K562 (cell line): Measurements from ENCODE around the gene TNNT2. TPM values are rescaled to one million over a fixed set of nuclear protein-coding genes. Genes with fewer than 3 reads are reported as not detected.

ENCODE experiments used
- ATAC-seq: fragments of 200-7000 bp; cut with Tn5 transposase; 3 replicates; pipeline ENCODE4 v1.9.1; 2020; ENCODE audit warnings: moderate library complexity
- BruUV-seq: library from RNA; stranded (reverse); fragments of 400-500 nt; replicated peaks from 2 replicates; lab custom pipeline; 2021; lab: Mats Ljungman, UMichigan
- CTCF ChIA-PET: fragments of 300-600 bp; formaldehyde crosslinking; extraction: SDS; loops from one replicate; lab custom pipeline; 2021; ENCODE audit warnings: low intra/inter-chr PET ratio; lab: Yijun Ruan, JAX
- POLR2A ChIA-PET: fragments of 300-600, 350-650 bp; sonication (Branson Sonifier 250); formaldehyde crosslinking; extraction: SDS; loops from one replicate; lab custom pipeline; 2021; ENCODE audit warnings: antibody characterized with exemption, inconsistent platforms; lab: Yijun Ruan, JAX
- DNase-seq, 4 experiments: peaks; one replicate each; pipeline versions ENCODE4 v3.0.0 to v3.0.0-alpha.2; 2011 to 2018; ENCODE audit warnings: low spot score in 3 of 4, mixed read lengths in 3 of 4; ENCODE audit errors: extremely low read depth in 1 of 4
- FAIRE-seq: peaks from 2 replicates; lab custom pipeline; 2011; peaks lifted over from hg19 to GRCh38; lab: Jason Lieb, UNC
- H2AFZ ChIP-seq: 2 replicates; pipeline ENCODE4 v1.6.0; 2011; ENCODE audit warnings: low read depth, low read length, control low read depth, inconsistent platforms
- H3K27ac ChIP-seq: fragments of 200-600 bp; 3 replicates; pipeline ENCODE4 v1.8.0; 2011; ENCODE audit warnings: low read depth, mild to moderate bottlenecking, control low read depth, inconsistent platforms, low read length, moderate library complexity, mixed read lengths; ENCODE audit errors: extremely low read depth
- H3K27me3 ChIP-seq, 2 experiments: fragments of 300-600 bp in 1 of 2; 2 replicates in 1 of 2; 3 replicates in 1 of 2; pipeline versions ENCODE4 v1.6.0 to v1.8.0; 2011; ENCODE audit warnings: inconsistent platforms in 2 of 2, low read length in 2 of 2, mild to moderate bottlenecking in 1 of 2, mixed read lengths in 1 of 2, moderate library complexity in 1 of 2; ENCODE audit not compliant: control insufficient read depth in 2 of 2, insufficient read depth in 2 of 2
- H3K36me3 ChIP-seq: fragments of 300-600 bp; 3 replicates; pipeline ENCODE4 v1.8.0; 2011; ENCODE audit warnings: mild to moderate bottlenecking, low read length, inconsistent platforms; ENCODE audit not compliant: control insufficient read depth, insufficient read depth
- H3K4me1 ChIP-seq, 2 experiments: fragments of 200-600 bp in 1 of 2; replicated peaks in 1 of 2; 2 replicates in 1 of 2; 3 replicates in 1 of 2; pipeline versions ENCODE4 v1.5.1 to v1.8.0; 2011; ENCODE audit warnings: inconsistent platforms in 2 of 2, low read length in 2 of 2, mild to moderate bottlenecking in 1 of 2, mixed read lengths in 1 of 2, moderate library complexity in 1 of 2; ENCODE audit not compliant: control insufficient read depth in 2 of 2, insufficient read depth in 2 of 2
- H3K4me2 ChIP-seq: 2 replicates; pipeline ENCODE4 v1.6.1; 2011; ENCODE audit warnings: low read length, control low read depth, inconsistent platforms, mixed read lengths; ENCODE audit not compliant: insufficient read depth
- H3K4me3 ChIP-seq: fragments of 200-600 bp; sonication (generic), shearing (Covaris generic); 2 replicates; pipeline ENCODE4 v1.5.1; 2016; ENCODE audit warnings: control low read depth, inconsistent platforms
- H3K79me2 ChIP-seq: fragments of 200-600 bp; 3 replicates; pipeline ENCODE4 v1.8.0; 2011; ENCODE audit warnings: low read length, inconsistent platforms; ENCODE audit not compliant: control insufficient read depth, insufficient read depth
- H3K9ac ChIP-seq, 2 experiments: 2 replicates each; pipeline versions ENCODE4 v1.6.0 to v1.6.1; 2011; ENCODE audit warnings: low read depth in 2 of 2, low read length in 2 of 2, control low read depth in 1 of 2, inconsistent platforms in 1 of 2, mild to moderate bottlenecking in 1 of 2, mixed read lengths in 1 of 2; ENCODE audit not compliant: insufficient read depth in 1 of 2
- H3K9me1 ChIP-seq: one replicate; pipeline ENCODE4 v1.6.0; 2011; ENCODE audit warnings: inconsistent platforms, mild to moderate bottlenecking, low read length, moderate library complexity; ENCODE audit not compliant: control insufficient read depth, insufficient read depth
- H3K9me3 ChIP-seq: replicated peaks from 2 replicates; pipeline ENCODE4 v1.5.1; 2011; ENCODE audit warnings: low read depth, low read length, inconsistent platforms; ENCODE audit not compliant: control insufficient read depth, insufficient read depth
- H4K20me1 ChIP-seq: replicated peaks from 2 replicates; pipeline ENCODE4 v1.6.1; 2011; ENCODE audit warnings: low read length, inconsistent platforms, mixed read lengths; ENCODE audit not compliant: control insufficient read depth, insufficient read depth
- ARID3B ChIP-seq: fragments of 250-450 bp; sonication (Bioruptor Pico); IDR thresholded peaks from 2 replicates; pipeline ENCODE4 v1.4.0; 2020; ENCODE audit warnings: borderline replicate concordance
- CBX1 ChIP-seq: sonication (generic); IDR thresholded peaks from 2 replicates; pipeline ENCODE4 v1.6.1; 2016; ENCODE audit warnings: antibody characterized with exemption, low read depth, mild to moderate bottlenecking
- EZH2 ChIP-seq: IDR thresholded peaks from 2 replicates; pipeline ENCODE4 v1.6.1; 2012; ENCODE audit warnings: low read depth, mild to moderate bottlenecking, inconsistent platforms, low read length, borderline replicate concordance
- GATAD2A ChIP-seq: fragments of 450-650 bp; IDR thresholded peaks from 2 replicates; pipeline ENCODE4 v1.6.1; 2017
- HDAC3 ChIP-seq: fragments of 450-650 bp; IDR thresholded peaks from 2 replicates; pipeline ENCODE4 v1.6.1; 2018; ENCODE audit warnings: borderline replicate concordance, mild to moderate bottlenecking, moderate library complexity; ENCODE audit not compliant: partially characterized antibody
- HIVEP1 ChIP-seq: fragments of 250-450 bp; sonication (Bioruptor Pico); IDR thresholded peaks from 2 replicates; pipeline ENCODE4 v1.4.0; 2020; ENCODE audit warnings: mild to moderate bottlenecking
- IFI16 ChIP-seq: fragments of 250-450 bp; sonication (Bioruptor Pico); IDR thresholded peaks from 2 replicates; pipeline ENCODE4 v2.1.2; 2022; ENCODE audit warnings: mild to moderate bottlenecking, inconsistent platforms
- KDM1A ChIP-seq, 2 experiments: fragments of 450-650 bp; IDR thresholded peaks; 2 replicates each; pipeline ENCODE4 v1.6.1; 2016; ENCODE audit warnings: mild to moderate bottlenecking in 2 of 2
- NBN ChIP-seq: fragments of 450-650 bp; IDR thresholded peaks from 2 replicates; pipeline ENCODE4 v1.6.1; 2016; ENCODE audit warnings: low read depth, mild to moderate bottlenecking
- SMARCA4 ChIP-seq: fragments of 450-650 bp; IDR thresholded peaks from 2 replicates; pipeline ENCODE4 v1.6.1; 2016
- SMARCB1 ChIP-seq: IDR thresholded peaks from 2 replicates; pipeline ENCODE4 v1.6.1; 2011; ENCODE audit warnings: improper control_type of control experiment, low read depth; ENCODE audit not compliant: insufficient read length
- UBTF ChIP-seq, 2 experiments: IDR thresholded peaks; 2 replicates each; pipeline ENCODE4 v1.6.1; 2012; ENCODE audit warnings: improper control_type of control experiment in 2 of 2, low read depth in 2 of 2, low read length in 2 of 2, borderline replicate concordance in 1 of 2
- ZBTB8A ChIP-seq: fragments of 450-650 bp; IDR thresholded peaks from 2 replicates; pipeline ENCODE4 v1.6.1; 2018; ENCODE audit warnings: mild to moderate bottlenecking, moderate library complexity; ENCODE audit not compliant: partially characterized antibody
- ZNF253 ChIP-seq: fragments of 250-450 bp; sonication (Bioruptor Pico); conservative IDR thresholded peaks from 2 replicates; pipeline ENCODE4 v1.6.1; 2021; ENCODE audit warnings: mild to moderate bottlenecking
- ZNF274 ChIP-seq: IDR thresholded peaks from 2 replicates; pipeline ENCODE4 v1.6.1; 2011; ENCODE audit warnings: low read depth, mild to moderate bottlenecking, low read length, moderate library complexity, borderline replicate concordance
- ZNF445 ChIP-seq: fragments of 250-450 bp; sonication (Bioruptor Pico); IDR thresholded peaks from 2 replicates; pipeline ENCODE4 v1.4.0; 2020; ENCODE audit warnings: low read depth, mild to moderate bottlenecking, moderate library complexity
- WGBS: fragments of 100-300 bp; shearing (Covaris generic); methylation state at CpG from one replicate; pipeline ENCODE4 v1.1.6; 2016; ENCODE audit warnings: low coverage, mixed read lengths; ENCODE audit not compliant: insufficient coverage; ENCODE audit errors: missing lambda C conversion rate; 5-methylcytosine and 5-hydroxymethylcytosine counted together
- in situ Hi-C: fragments of 300-500 bp; cut with MboI; formaldehyde crosslinking; loops from 4 replicates; pipeline ENCODE4 v1.15.0; 2018; ENCODE audit warnings: inconsistent platforms, mixed read lengths
- intact Hi-C: fragments of 100-400 bp; cut with micrococcal nuclease; formaldehyde crosslinking; loops from 2 replicates; pipeline ENCODE4 v1.14.2; 2022
- polyA plus RNA-seq, 8 experiments: library from polyadenylated mRNA; depleted of rRNA in 4 of 8; stranded (reverse) in 5 of 8; unstranded in 3 of 8; fragments of >200 nt; fragmentation: Nextera tagmentation in 2 of 8; fragmentation: Illumina TruSeq in 1 of 8; extraction: Ambion mirVana in 2 of 8; extraction: Trizol in 1 of 8; gene quantifications; 2 replicates each; pipeline versions ENCODE4 v1.2.1 to v1.2.3, GENCODE V29; 2011 to 2014; ENCODE audit warnings: inconsistent platforms in 1 of 8, missing spikeins in 1 of 8
- total RNA-seq, 7 experiments: library from RNA; depleted of rRNA in 6 of 7; stranded (reverse); fragments of >200 nt in 6 of 7; fragmentation: Illumina TruSeq in 2 of 7; extraction: Trizol in 2 of 7; gene quantifications; 2 replicates each; pipeline versions ENCODE4 v1.2.1 to v1.2.3, GENCODE V29; 2011 to 2021; ENCODE audit warnings: low replicate concordance in 1 of 7
- TF ChIP-seq, protein P1 (sequence below): fragments of 450-650 bp; IDR thresholded peaks from 2 replicates; pipeline ENCODE4 v1.6.1; 2017; ENCODE audit warnings: mild to moderate bottlenecking, moderate library complexity
- TF ChIP-seq, protein P2 (sequence below): fragments of 450-650 bp; conservative IDR thresholded peaks from 2 replicates; pipeline ENCODE4 v1.6.1; 2016; ENCODE audit warnings: missing genetic modification characterization, low read depth, mild to moderate bottlenecking, control low read depth, missing compliant biosample characterization

The TNNT2 gene
- total and polyA plus RNA-seq, 9 of the 15 experiments (the other 6 are each of a cell fraction or from before 2014, with no cell fraction given), result not detected

- DNase-seq (no peak), ATAC-seq (no peak), FAIRE-seq (no peak)
- CTCF ChIA-PET, result no interaction called here
- H4K20me1 ChIP-seq, result peaks cover 31% of the 10 kb centered on the region
- H3K9me1 ChIP-seq, result no peaks in the 10 kb centered on the region
- in situ Hi-C loops, result no loop called here
- no peak overlapping the region for H3K4me3 ChIP-seq
- H3K27ac ChIP-seq, result no peak overlapping the region
- no peak overlapping the region for H3K4me2 ChIP-seq
- under 1% methylated on average over 11 of the region's 11 CpGs for WGBS
- H3K9me3 ChIP-seq, result no peaks in the 10 kb centered on the region
- peaks cover 2 to 91% of the 10 kb centered on the region in 2 experiments; a peak in 3 of 5 replicates for H3K27me3 ChIP-seq
- no TSS peak for BruUV-seq
- H3K4me1 ChIP-seq, result peaks cover 0 to 3% of the 10 kb centered on the region in 2 experiments; a peak in 1 of 5 replicates
- H3K9ac ChIP-seq, result no peak overlapping the region
- no peaks in the 10 kb centered on the region for H3K36me3 ChIP-seq
- intact Hi-C loops, result no loop called here
- no peak overlapping the region for H2AFZ ChIP-seq
- POLR2A ChIA-PET, result interaction anchor here (0.9 to 1.0 kb wide), 2 partner anchors 17 to 83 kb away, joined by 4 read pairs; no protein-coding TSS in a partner anchor
- H3K79me2 ChIP-seq, result no peaks in the 10 kb centered on the region
- TF ChIP-seq GATAD2A (no peak), KDM1A (IDR thresholded peaks at IDR 0.05) (no peak), HIVEP1 (CRISPR knock-in tag) (no peak), ZNF253 (CRISPR knock-in tag) (no peak), CBX1 (no peak), ZNF445 (CRISPR knock-in tag) (no peak), SMARCA4 (no peak), IFI16 (CRISPR knock-in tag) (no peak), UBTF (IDR thresholded peaks at IDR 0.05; ENCODE audit: borderline replicate concordance in 1 of 2, low read depth in 2 of 2, low read length in 2 of 2) (no peak), EZH2 (no peak), ZNF274 (no peak), ARID3B (CRISPR knock-in tag) (no peak), SMARCB1 (no peak), NBN (no peak), ZBTB8A (no peak), HDAC3 (no peak)
- TF ChIP-seq, protein P1, sequence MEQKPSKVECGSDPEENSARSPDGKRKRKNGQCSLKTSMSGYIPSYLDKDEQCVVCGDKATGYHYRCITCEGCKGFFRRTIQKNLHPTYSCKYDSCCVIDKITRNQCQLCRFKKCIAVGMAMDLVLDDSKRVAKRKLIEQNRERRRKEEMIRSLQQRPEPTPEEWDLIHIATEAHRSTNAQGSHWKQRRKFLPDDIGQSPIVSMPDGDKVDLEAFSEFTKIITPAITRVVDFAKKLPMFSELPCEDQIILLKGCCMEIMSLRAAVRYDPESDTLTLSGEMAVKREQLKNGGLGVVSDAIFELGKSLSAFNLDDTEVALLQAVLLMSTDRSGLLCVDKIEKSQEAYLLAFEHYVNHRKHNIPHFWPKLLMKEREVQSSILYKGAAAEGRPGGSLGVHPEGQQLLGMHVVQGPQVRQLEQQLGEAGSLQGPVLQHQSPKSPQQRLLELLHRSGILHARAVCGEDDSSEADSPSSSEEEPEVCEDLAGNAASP, result no peak
- TF ChIP-seq, protein P2, sequence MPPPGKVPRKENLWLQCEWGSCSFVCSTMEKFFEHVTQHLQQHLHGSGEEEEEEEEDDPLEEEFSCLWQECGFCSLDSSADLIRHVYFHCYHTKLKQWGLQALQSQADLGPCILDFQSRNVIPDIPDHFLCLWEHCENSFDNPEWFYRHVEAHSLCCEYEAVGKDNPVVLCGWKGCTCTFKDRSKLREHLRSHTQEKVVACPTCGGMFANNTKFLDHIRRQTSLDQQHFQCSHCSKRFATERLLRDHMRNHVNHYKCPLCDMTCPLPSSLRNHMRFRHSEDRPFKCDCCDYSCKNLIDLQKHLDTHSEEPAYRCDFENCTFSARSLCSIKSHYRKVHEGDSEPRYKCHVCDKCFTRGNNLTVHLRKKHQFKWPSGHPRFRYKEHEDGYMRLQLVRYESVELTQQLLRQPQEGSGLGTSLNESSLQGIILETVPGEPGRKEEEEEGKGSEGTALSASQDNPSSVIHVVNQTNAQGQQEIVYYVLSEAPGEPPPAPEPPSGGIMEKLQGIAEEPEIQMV (tag), result no peak
These were observed 12.2 kb downstream of the TNNT2 start for GRCh38 chr1:201365251-201365650.
